Gastrocnemius medialis (tissue), 4 donors: ENCODE results near the gene LMO7.

Experiments used
- POLR2A ChIP-seq, 2 donors: fragments of 450-650 bp; IDR thresholded peaks; one replicate each; pipeline ENCODE4 v1.6.1; 2017; ENCODE audit warnings: antibody characterized with exemption in 2 of 2, mild to moderate bottlenecking in 2 of 2, moderate library complexity in 2 of 2
- TF ChIP-seq, protein P1 (sequence below), 5 experiments: fragments of 450-650 bp in 3 of 5; fragments of 200-600 bp in 2 of 5; sonication (generic) in 2 of 5; IDR thresholded peaks in 4 of 5; conservative IDR thresholded peaks in 1 of 5; 1 replicate in 4 of 5; 2 replicates in 1 of 5; pipeline ENCODE4 v1.5.1; 2016 to 2019; ENCODE audit warnings: antibody characterized with exemption in 5 of 5, mild to moderate bottlenecking in 3 of 5, moderate library complexity in 3 of 5

DNA sequence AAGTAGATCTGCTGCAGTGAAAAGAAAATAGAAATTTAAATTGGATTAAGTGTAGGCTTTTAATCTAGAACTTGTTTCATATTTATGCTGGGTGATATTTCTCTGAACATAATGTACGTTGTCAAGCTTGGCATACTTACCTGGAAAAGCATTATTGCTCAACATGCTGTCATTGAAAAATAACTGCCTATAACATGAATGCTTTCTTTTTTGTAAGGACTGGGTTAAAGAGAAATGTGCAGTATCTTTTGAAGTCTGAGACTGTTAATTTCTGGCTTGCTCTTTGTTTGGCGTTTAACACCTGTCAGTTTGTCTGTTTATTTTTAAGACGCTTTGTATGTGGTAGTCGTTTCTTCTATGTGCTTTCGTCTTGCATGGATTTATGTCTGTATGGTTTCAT, 175.2 kb downstream of the LMO7 start:
- TF ChIP-seq POLR2A (IDR thresholded peaks at IDR 0.05): no peak
- TF ChIP-seq, protein P1, sequence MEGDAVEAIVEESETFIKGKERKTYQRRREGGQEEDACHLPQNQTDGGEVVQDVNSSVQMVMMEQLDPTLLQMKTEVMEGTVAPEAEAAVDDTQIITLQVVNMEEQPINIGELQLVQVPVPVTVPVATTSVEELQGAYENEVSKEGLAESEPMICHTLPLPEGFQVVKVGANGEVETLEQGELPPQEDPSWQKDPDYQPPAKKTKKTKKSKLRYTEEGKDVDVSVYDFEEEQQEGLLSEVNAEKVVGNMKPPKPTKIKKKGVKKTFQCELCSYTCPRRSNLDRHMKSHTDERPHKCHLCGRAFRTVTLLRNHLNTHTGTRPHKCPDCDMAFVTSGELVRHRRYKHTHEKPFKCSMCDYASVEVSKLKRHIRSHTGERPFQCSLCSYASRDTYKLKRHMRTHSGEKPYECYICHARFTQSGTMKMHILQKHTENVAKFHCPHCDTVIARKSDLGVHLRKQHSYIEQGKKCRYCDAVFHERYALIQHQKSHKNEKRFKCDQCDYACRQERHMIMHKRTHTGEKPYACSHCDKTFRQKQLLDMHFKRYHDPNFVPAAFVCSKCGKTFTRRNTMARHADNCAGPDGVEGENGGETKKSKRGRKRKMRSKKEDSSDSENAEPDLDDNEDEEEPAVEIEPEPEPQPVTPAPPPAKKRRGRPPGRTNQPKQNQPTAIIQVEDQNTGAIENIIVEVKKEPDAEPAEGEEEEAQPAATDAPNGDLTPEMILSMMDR (IDR thresholded peaks at IDR 0.05 in 4 of 5, conservative IDR thresholded peaks at IDR 0.05 in 1 of 5): no peak
